Measurements from ENCODE around the gene SNAI3. TPM values are rescaled to one million over a fixed set of nuclear protein-coding genes. Genes with fewer than 3 reads are reported as not detected.

The SNAI3 gene
- total RNA-seq, 4 donors from 2014 or later, result 0.40 to 0.44 TPM; not detected in 2

GRCh38 chr16:88628512-88628974 lies 57.8 kb downstream of the SNAI3 start:
- Histone ChIP-seq H3K9me3 (no peaks in the 10 kb centered on the region), H3K4me3 (no peak overlapping the region), H3K27me3 (no peaks in the 10 kb centered on the region), H3K36me3 (peaks cover 87% of the 10 kb centered on the region), H3K27ac (no peak overlapping the region), H3K4me1 (no peaks in the 10 kb centered on the region)
- 62% methylated on average over 8 of the region's 12 CpGs for WGBS
- TF ChIP-seq POLR2AphosphoS5 (IDR thresholded peaks at IDR 0.05) (no peak), EP300 (IDR thresholded peaks at IDR 0.05) (no peak), POLR2A (IDR thresholded peaks at IDR 0.05) (no peak), CTCF (IDR thresholded peaks at IDR 0.05) (no peak)
- no peak for DNase-seq (ENCODE audit: low spot score in 2 of 2)

Other genes starting within 250 kb of the SNAI3 start
- 1 to 10 TPM; 4.2 to 9.3 (median 5.1) TPM for gene ZFPM1, start 233.2 kb downstream of the SNAI3 start, total RNA-seq
- gene ZC3H18, start 116.1 kb downstream of the SNAI3 start, total RNA-seq, result 10 to 100 TPM; 15.7 to 20.8 (median 20.3) TPM
- gene IL17C, start 47.9 kb downstream of the SNAI3 start, total RNA-seq, result not detected
- 10 to 100 TPM; 22.4 to 39.1 (median 29.7) TPM for gene CYBA, start 35.5 kb downstream of the SNAI3 start, total RNA-seq
- 10 to 100 TPM; 18.9 to 77.6 (median 44.7) TPM for gene MVD, start 23.4 kb downstream of the SNAI3 start, total RNA-seq
- gene RNF166, start 19.9 kb upstream of the SNAI3 start, total RNA-seq, result 10 to 100 TPM; 12.4 to 15.8 (median 14.6) TPM
- 10 to 100 TPM in 2 of 4 donors, 1 to 10 TPM in 2; 7.8 to 17.8 (median 10.9) TPM for gene CTU2, start 20.0 kb upstream of the SNAI3 start, total RNA-seq
- 100 to 1,000 TPM; 185 to 269 (median 224) TPM for gene PIEZO1, start 98.7 kb upstream of the SNAI3 start, total RNA-seq
- 10 to 100 TPM in 2 of 4 donors, 1 to 10 TPM in 2; 4.7 to 25.7 (median 10.7) TPM for gene CDT1, start 117.3 kb upstream of the SNAI3 start, total RNA-seq
- 100 to 1,000 TPM; 122 to 382 (median 250) TPM for gene APRT, start 125.4 kb upstream of the SNAI3 start, total RNA-seq
- gene GALNS, start 170.4 kb upstream of the SNAI3 start, total RNA-seq, result 100 to 1,000 TPM in 1 of 4 donors, 10 to 100 TPM in 3; 31.1 to 134 (median 43.3) TPM
- gene TRAPPC2L, start 170.6 kb upstream of the SNAI3 start, total RNA-seq, result 10 to 100 TPM; 31.9 to 49.2 (median 36.3) TPM
- not detected for gene PABPN1L, start 180.2 kb upstream of the SNAI3 start, total RNA-seq